OCI-LY7 (cell line): Measurements from ENCODE around the gene TTC24.
A peak's percentile ranks its signal among the peaks of the same experiment; 100 is the strongest.

Experiments
- CTCF ChIP-seq: fragments of 200-600 bp; sonication (generic); conservative IDR thresholded peaks from 2 replicates; pipeline ENCODE4 v1.5.1; 2014; ENCODE audit warnings: mild to moderate bottlenecking, antibody characterized with exemption, low read length, moderate library complexity, mixed read lengths
- EZH2phosphoT487 ChIP-seq: fragments of 200-600 bp; sonication (generic); IDR thresholded peaks from 2 replicates; pipeline ENCODE4 v1.6.1; 2018; ENCODE audit warnings: low read depth, borderline replicate concordance, mild to moderate bottlenecking, mixed run types, antibody characterized with exemption, low read length, moderate library complexity, mixed read lengths

- TF ChIP-seq CTCF = peak; percentile 89
- no peak for TF ChIP-seq EZH2phosphoT487
Measured at GRCh38 chr1:156627313-156627880, 47.9 kb downstream of the TTC24 start.
